Skin epidermis (tissue), 12 donors: Measurements from ENCODE around the gene MUC6.

Experiments
- H3K27ac ChIP-seq, 21 experiments: fragments of 200-600 bp; sonication (generic) in 11 of 21; one replicate each; pipeline ENCODE4 v1.5.0; 2020; ENCODE audit warnings: mild to moderate bottlenecking in 3 of 21, inconsistent platforms in 2 of 21, moderate library complexity in 2 of 21
- H3K4me3 ChIP-seq, 7 experiments: fragments of 200-600 bp; sonication (generic) in 2 of 7; one replicate each; pipeline ENCODE4 v1.5.0; 2020; ENCODE audit warnings: inconsistent platforms in 2 of 7, mild to moderate bottlenecking in 2 of 7, moderate library complexity in 1 of 7

Gene MUC6

DNA sequence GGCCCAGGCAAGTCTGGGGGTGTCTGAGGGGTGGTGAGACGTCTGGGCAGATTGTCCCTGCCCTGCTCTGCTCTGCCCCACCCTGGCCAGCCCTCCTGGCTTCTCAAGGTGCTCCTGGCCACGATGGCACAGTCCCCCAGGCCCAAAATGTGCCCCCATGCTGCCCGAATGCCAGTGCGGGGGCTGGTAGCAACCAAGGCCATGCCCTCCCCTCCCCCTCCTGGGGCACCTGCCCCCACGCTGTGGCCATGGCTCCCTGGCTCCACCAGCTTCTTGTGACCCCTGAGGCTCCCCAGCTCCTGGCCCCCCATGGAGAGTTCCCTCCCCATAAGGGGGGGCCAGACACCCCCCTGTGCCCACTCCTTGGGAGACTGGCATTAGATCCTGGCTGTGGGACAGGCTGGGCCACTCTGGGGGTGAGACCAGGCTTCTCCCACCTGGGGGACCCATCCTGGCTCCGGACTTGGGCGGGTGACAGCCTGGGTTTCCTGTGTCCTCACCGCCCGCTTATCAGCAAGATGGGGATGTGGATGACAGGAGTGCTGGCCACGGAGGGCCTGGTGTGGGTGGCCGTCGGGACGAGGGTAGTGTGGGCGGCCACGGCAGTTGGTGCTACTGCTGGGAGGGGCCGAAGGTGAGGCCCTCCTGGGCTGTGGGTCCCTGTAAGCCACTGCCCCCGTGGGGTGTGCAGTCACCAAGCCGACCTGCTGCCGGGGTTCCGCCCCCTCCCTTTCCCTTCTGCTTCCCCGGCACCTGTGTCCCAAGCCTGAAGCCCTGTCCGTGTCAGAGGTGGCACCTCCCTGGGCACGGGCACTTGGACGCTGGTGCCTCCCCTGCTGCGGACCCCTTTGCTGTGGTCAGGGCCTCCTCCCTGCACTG is 15.9 kb upstream of the MUC6 start:
- H3K27ac ChIP-seq, result no peak overlapping the region

GRCh38 chr11:1051356-1052132 is 15.0 kb upstream of the MUC6 start:
- Histone ChIP-seq H3K27ac (no peak overlapping the region), H3K4me3 (no peak overlapping the region)

More for the DNA sequence above, 15.9 kb upstream of the MUC6 start:
- H3K4me3 ChIP-seq, result no peak overlapping the region

GRCh38 chr11:1050581-1051355 is 14.2 kb upstream of the MUC6 start:
- Histone ChIP-seq H3K27ac (no peak overlapping the region), H3K4me3 (no peak overlapping the region)

DNA sequence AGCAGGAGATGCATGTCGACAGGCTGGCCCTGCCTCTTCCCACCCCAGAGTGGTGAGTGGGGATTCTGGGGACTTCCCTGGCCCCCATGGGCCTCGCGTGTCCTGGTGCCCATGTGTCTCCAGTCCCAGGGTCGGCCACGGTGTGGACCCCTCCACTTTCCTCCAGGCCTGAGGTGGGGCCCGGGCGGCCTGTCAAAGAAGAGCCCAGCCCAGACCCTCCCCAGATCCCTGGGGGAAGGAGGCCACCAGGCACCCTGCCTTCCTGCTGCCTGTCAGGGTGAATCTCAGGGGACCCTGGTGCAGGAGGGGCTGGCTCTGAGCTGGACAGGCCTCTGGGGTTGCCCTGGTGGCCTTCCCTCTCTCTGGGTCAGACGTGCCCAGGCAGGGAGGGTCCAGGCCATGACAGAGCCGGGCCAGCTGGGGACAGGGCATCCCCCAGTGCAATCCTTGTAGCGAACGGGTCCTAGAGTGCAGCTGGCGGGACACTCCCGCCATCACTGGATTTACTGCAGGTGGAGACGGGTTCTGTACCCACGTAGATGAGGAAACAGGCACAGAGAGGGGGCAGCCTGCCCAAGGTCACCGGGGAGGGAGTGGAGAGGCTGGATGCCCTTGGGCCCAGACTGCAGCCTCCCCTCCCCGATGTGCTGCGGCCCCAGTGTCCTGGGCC is 13.5 kb upstream of the MUC6 start:
- no peak overlapping the region for H3K4me3 ChIP-seq
- no peak overlapping the region for H3K27ac ChIP-seq

- H3K4me3 ChIP-seq, result no peak overlapping the region
- no peak overlapping the region for H3K27ac ChIP-seq
Observed at GRCh38 chr11:1049431-1049891, 12.9 kb upstream of the MUC6 start.

- Histone ChIP-seq H3K4me3 (no peak overlapping the region), H3K27ac (no peak overlapping the region)
Observed at GRCh38 chr11:1049071-1049405, 12.5 kb upstream of the MUC6 start.

DNA sequence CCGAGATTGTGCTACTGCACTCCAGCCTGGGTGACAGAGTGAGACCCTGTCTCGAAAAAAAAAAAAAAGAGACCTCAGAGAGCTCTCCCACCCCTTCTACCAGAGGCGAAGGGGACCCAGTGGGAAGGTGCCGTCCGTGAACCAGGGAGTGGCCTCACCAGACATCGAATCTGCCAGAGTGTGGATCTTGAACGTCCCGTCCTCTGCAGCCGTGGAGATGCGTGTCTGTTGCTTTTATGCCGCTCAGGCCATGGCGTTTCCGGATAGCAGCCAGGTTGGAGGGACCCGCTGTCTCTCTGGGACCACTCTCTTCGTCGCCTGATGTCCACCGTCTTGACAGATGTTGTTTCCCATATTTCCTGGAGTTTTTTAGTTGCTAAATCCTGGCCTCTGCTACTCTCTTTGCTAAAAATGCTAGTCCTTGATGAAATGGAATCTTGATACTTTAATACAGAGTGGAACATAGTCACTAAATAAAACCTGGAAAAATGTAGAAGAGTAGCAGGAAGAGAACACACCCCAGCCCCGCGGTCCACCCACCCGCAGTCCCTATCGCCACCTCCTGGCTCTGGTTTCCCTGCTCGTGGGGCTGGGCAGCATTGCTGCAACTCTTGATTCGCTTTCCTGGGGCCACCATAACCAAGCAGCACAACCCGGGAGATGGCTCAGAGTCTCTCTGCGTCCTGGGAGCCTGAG is 12.0 kb upstream of the MUC6 start:
- Histone ChIP-seq H3K27ac (no peak overlapping the region), H3K4me3 (no peak overlapping the region)

DNA sequence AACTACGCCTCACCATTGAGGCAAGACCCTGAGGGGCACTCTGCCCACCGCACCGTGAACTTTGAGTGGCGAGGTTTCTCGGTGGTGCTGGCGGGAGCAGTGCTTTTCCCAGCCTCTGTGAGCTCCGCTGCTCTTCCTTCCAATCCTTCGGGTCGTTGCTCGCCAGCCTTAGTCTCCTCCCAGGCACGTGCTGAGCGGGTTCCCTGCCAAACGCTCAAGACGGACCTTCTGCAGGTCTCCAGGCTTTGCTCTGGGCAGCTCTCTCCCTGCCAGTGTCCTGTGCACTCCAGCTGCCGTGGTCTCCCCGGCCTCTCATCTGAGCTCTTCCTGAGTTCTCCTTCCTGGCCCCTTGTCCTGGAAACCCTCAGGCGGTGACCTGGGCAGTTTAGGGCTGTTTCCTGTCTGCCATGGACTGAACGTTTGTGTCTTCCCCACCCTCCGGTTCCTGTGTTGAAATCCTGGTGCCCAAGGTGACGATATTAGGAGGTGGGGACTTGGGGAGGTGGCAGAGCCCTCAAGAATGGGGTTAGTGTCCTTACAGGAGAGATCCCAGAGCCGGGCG is 11.2 kb upstream of the MUC6 start:
- Histone ChIP-seq H3K4me3 (no peak overlapping the region), H3K27ac (no peak overlapping the region)

GRCh38 chr11:1044160-1044559 is 7.6 kb upstream of the MUC6 start:
- no peak overlapping the region for H3K4me3 ChIP-seq
- H3K27ac ChIP-seq, result no peak overlapping the region

GRCh38 chr11:1043563-1044096 is 7.1 kb upstream of the MUC6 start:
- no peak overlapping the region for H3K27ac ChIP-seq

DNA sequence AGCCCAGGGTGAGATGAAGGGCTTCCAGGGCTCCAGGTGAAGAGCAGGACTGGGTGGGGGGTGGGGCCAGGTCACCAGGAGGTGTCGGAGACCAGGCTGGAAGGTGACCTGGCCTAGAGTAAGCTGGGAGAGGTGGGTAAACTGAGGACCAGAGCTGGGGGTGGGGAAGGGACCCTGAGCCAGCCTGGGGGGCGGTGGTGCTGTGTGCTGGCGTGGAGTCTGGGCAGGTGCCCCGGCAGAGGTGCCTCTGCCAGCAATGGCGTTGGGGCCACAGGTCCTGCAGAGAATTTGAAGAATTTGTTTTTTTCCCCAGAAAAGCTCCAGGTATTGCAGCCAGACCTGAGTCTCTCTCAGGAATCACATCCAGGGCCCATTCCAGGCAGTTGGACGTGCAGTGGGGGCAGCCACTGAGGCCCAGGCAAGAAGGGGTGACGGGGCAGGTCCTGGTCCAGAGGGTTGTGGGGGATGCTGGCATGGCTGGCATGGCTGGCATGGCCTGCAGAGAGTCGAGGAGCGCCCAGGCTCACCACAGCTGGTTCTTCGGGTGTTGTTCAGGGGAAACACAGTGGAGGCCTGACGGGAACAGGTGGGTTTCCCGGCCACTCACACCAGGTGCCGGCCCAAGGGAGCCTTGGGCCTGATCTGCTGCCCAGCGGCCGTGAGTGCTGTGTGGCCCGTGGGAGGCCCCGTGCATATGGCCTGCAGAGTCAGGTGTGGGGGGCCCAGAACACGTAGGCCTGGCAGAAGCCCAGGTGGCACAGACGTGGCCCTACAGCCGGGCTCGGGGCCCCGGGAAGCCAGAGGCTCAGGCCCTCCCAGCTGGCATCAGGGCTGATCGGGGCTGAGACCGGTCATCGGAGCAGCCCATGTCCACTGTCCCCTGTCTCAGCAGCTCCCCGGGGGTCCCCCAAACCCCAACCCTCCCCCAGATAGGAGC is 6.4 kb upstream of the MUC6 start:
- Histone ChIP-seq H3K4me3 (no peak overlapping the region), H3K27ac (no peak overlapping the region)

More at GRCh38 chr11:1043563-1044096, 7.1 kb upstream of the MUC6 start:
- no peak overlapping the region for H3K4me3 ChIP-seq

- no peak overlapping the region for H3K27ac ChIP-seq
- no peak overlapping the region for H3K4me3 ChIP-seq
Observed at GRCh38 chr11:1041936-1042608, 5.6 kb upstream of the MUC6 start.

GRCh38 chr11:1041471-1041870 is 5.0 kb upstream of the MUC6 start:
- Histone ChIP-seq H3K4me3 (no peak overlapping the region), H3K27ac (no peak overlapping the region)

GRCh38 chr11:1041149-1041467 is 4.6 kb upstream of the MUC6 start:
- H3K4me3 ChIP-seq, result no peak overlapping the region
- H3K27ac ChIP-seq, result no peak overlapping the region

- Histone ChIP-seq H3K4me3 (no peak overlapping the region), H3K27ac (no peak overlapping the region)
Observed at GRCh38 chr11:1040428-1041148, 4.1 kb upstream of the MUC6 start.
